HG03066 (cell line): Measurements from ENCODE around the gene GRIA2.
"Not testable (repeated sequence)": the region's sequence is repeated elsewhere in the genome, so short reads cannot be mapped to it uniquely, and the experiment has no call there.

Experiments
- ATAC-seq: cut with Tn5 transposase; IDR thresholded peaks from one replicate; pipeline ENCODE4 v1.9.1; 2021; ENCODE audit warnings: low read depth; ENCODE audit not compliant: unreplicated experiment

GRIA2 gene

GRCh38 chr4:157220371-157220881 is at the start of gene GRIA2:
TSS of gene GRIA2 (plus strand) at chr4:157220728. CDS start at chr4:157221043, 315 bp downstream.
- ATAC-seq = no peak

GRCh38 chr4:157172011-157172410 is 48.5 kb upstream of the GRIA2 start:
- no peak for ATAC-seq

GRCh38 chr4:157180268-157180667 is 40.3 kb upstream of the GRIA2 start:
- ATAC-seq = not testable (repeated sequence)

- ATAC-seq = no peak
Observed at GRCh38 chr4:157184300-157184699, 36.2 kb upstream of the GRIA2 start.

- ATAC-seq = no peak
Observed at GRCh38 chr4:157185363-157185762, 35.2 kb upstream of the GRIA2 start.

- ATAC-seq = no peak
Observed at GRCh38 chr4:157195374-157195773, 25.2 kb upstream of the GRIA2 start.

- ATAC-seq = no peak
Observed at GRCh38 chr4:157196046-157196445, 24.5 kb upstream of the GRIA2 start.

GRCh38 chr4:157204634-157205244 is 15.8 kb upstream of the GRIA2 start:
- ATAC-seq = no peak

GRCh38 chr4:157217708-157218107 is 2.8 kb upstream of the GRIA2 start:
- ATAC-seq = no peak

- no peak for ATAC-seq
Observed at GRCh38 chr4:157219711-157220370, 687 bp upstream of the GRIA2 start.

GRCh38 chr4:157221426-157221894 is 932 bp downstream of the GRIA2 start:
- no peak for ATAC-seq

- ATAC-seq = no peak
Observed at GRCh38 chr4:157221895-157222770, 1.6 kb downstream of the GRIA2 start.

GRCh38 chr4:157222771-157223160 is 2.2 kb downstream of the GRIA2 start:
- ATAC-seq = no peak

GRCh38 chr4:157223456-157223855 is 2.9 kb downstream of the GRIA2 start:
- ATAC-seq = no peak

GRCh38 chr4:157225096-157225495 is 4.6 kb downstream of the GRIA2 start:
- ATAC-seq = no peak

- no peak for ATAC-seq
Observed at GRCh38 chr4:157226035-157226434, 5.5 kb downstream of the GRIA2 start.

GRCh38 chr4:157226601-157227000 is 6.1 kb downstream of the GRIA2 start:
- no peak for ATAC-seq

GRCh38 chr4:157231525-157231924 is 11.0 kb downstream of the GRIA2 start:
- ATAC-seq = no peak

- ATAC-seq = no peak
Observed at GRCh38 chr4:157242871-157243270, 22.3 kb downstream of the GRIA2 start.

- no peak for ATAC-seq
Observed at GRCh38 chr4:157244348-157244747, 23.8 kb downstream of the GRIA2 start.

GRCh38 chr4:157245351-157245750 is 24.8 kb downstream of the GRIA2 start:
- ATAC-seq = no peak
